Keratinocyte (primary cell): ENCODE results near the gene TJP3. TPM values are rescaled to one million over a fixed set of nuclear protein-coding genes. Genes with fewer than 3 reads are reported as not detected.

Experiments
- DNase-seq: peaks from one replicate; pipeline ENCODE4 v3.0.0-alpha.2; 2011; ENCODE audit warnings: low read depth, missing footprints, low spot score
- FAIRE-seq: peaks from 2 replicates; lab custom pipeline; 2011; peaks lifted over from hg19 to GRCh38; lab: Jason Lieb, UNC
- H2AFZ ChIP-seq: 2 replicates; pipeline ENCODE4 v1.6.0; 2012; ENCODE audit warnings: low read length, control low read depth, inconsistent platforms; ENCODE audit not compliant: control insufficient read depth
- H3K27ac ChIP-seq: 2 replicates; pipeline ENCODE4 v1.5.1; 2011; ENCODE audit warnings: low read length; ENCODE audit not compliant: control insufficient read depth, insufficient read depth
- H3K27me3 ChIP-seq: 3 replicates; pipeline ENCODE4 v1.6.0; 2011; ENCODE audit warnings: low read length; ENCODE audit not compliant: control insufficient read depth, insufficient read depth; ENCODE audit errors: extremely low read depth
- H3K36me3 ChIP-seq, 2 experiments: 2 replicates in 1 of 2; 3 replicates in 1 of 2; pipeline ENCODE4 v1.5.1; 2011; ENCODE audit warnings: low read length in 2 of 2, mild to moderate bottlenecking in 1 of 2; ENCODE audit not compliant: control insufficient read depth in 2 of 2, insufficient read depth in 2 of 2; ENCODE audit errors: extremely low read depth in 1 of 2
- H3K4me1 ChIP-seq: 3 replicates; pipeline ENCODE4 v1.5.1; 2011; ENCODE audit warnings: low read length; ENCODE audit not compliant: control insufficient read depth, insufficient read depth; ENCODE audit errors: extremely low read depth
- H3K4me2 ChIP-seq: 3 replicates; pipeline ENCODE4 v1.6.0; 2011; ENCODE audit warnings: low read depth, low read length; ENCODE audit not compliant: control insufficient read depth, insufficient read depth; ENCODE audit errors: extremely low read depth
- H3K4me3 ChIP-seq, 3 experiments: fragments of 200-600 bp in 1 of 3; sonication (generic) in 1 of 3; 2 replicates in 2 of 3; 3 replicates in 1 of 3; pipeline ENCODE4 v1.5.1; 2011 to 2016; ENCODE audit warnings: low read length in 3 of 3, mild to moderate bottlenecking in 3 of 3, control low read depth in 2 of 3, inconsistent platforms in 1 of 3, low read depth in 1 of 3, mixed read lengths in 1 of 3, mixed run types in 1 of 3, moderate library complexity in 1 of 3; ENCODE audit not compliant: control insufficient read depth in 2 of 3, insufficient read depth in 2 of 3; ENCODE audit errors: extremely low read depth in 1 of 3
- H3K79me2 ChIP-seq: 2 replicates; pipeline ENCODE4 v1.6.0; 2012; ENCODE audit warnings: low read length; ENCODE audit not compliant: control insufficient read depth, insufficient read depth
- H3K9ac ChIP-seq: 3 replicates; pipeline ENCODE4 v1.6.0; 2011; ENCODE audit warnings: low read length; ENCODE audit not compliant: control insufficient read depth, insufficient read depth; ENCODE audit errors: extremely low read depth
- H3K9me1 ChIP-seq: 3 replicates; pipeline ENCODE4 v1.6.0; 2011; ENCODE audit warnings: low read length; ENCODE audit not compliant: control insufficient read depth, insufficient read depth; ENCODE audit errors: extremely low read depth
- H3K9me3 ChIP-seq: 2 replicates; pipeline ENCODE4 v1.5.1; 2012; ENCODE audit warnings: low read depth, low read length; ENCODE audit not compliant: control insufficient read depth
- H4K20me1 ChIP-seq: 3 replicates; pipeline ENCODE4 v1.6.0; 2011; ENCODE audit warnings: low read length; ENCODE audit not compliant: control insufficient read depth, insufficient read depth; ENCODE audit errors: extremely low read depth
- CTCF ChIP-seq, 3 experiments: IDR thresholded peaks in 1 of 3; conservative IDR thresholded peaks in 1 of 3; optimal IDR thresholded peaks in 1 of 3; 2 replicates in 2 of 3; 3 replicates in 1 of 3; pipeline versions ENCODE3 to v1.5.1; 2011; ENCODE audit warnings: low read length in 3 of 3, mild to moderate bottlenecking in 3 of 3, moderate library complexity in 2 of 3, control low read depth in 1 of 3, inconsistent platforms in 1 of 3; ENCODE audit not compliant: insufficient read depth in 2 of 3; ENCODE audit errors: extremely low read depth in 1 of 3
- EZH2 ChIP-seq: IDR thresholded peaks from one replicate; pipeline ENCODE4 v1.6.1; 2012; ENCODE audit warnings: inconsistent platforms, mild to moderate bottlenecking, low read length, moderate library complexity
- dilution Hi-C: fragments of 300-500 bp; cut with MboI; formaldehyde crosslinking; loops from one replicate; pipeline ENCODE4 v1.7.0; 2020; ENCODE audit warnings: low sequenced_read_pairs; ENCODE audit not compliant: extremely low pct_ligation_motif_present
- polyA plus RNA-seq, 5 experiments: library from polyadenylated mRNA; depleted of rRNA in 3 of 5; stranded (reverse) in 3 of 5; stranded (forward) in 1 of 5; unstranded in 1 of 5; fragments of >200 nt; gene quantifications; 1 replicate in 1 of 5; 2 replicates in 3 of 5; 3 replicates in 1 of 5; pipeline versions ENCODE4 v1.2.1 to v1.2.3, GENCODE V29; 2011 to 2012; ENCODE audit warnings: missing spikeins in 2 of 5, low read depth in 1 of 5, low replicate concordance in 1 of 5

Gene TJP3
- polyA plus RNA-seq, 1 donor (not counting 4 experiments of a cell fraction or from before 2014, with no cell fraction given): 0.08 TPM

- FAIRE-seq: no peak
- Histone ChIP-seq H3K4me1 (peaks cover 6% of the 10 kb centered on the region), H2AFZ (no peak overlapping the region)
Observed at GRCh38 chr19:3690551-3691371, 17.4 kb upstream of the TJP3 start.

GRCh38 chr19:3691372-3691716, 16.8 kb upstream of the TJP3 start:
- Histone ChIP-seq H2AFZ (no peak overlapping the region), H3K27me3 (no peaks in the 10 kb centered on the region), H3K36me3 (peaks cover 0 to 4% of the 10 kb centered on the region in 2 experiments), H3K4me1 (peaks cover 6% of the 10 kb centered on the region), H3K79me2 (peaks cover 42% of the 10 kb centered on the region), H3K9me1 (no peaks in the 10 kb centered on the region), H3K9ac (no peak overlapping the region), H3K4me2 (no peak overlapping the region), H3K27ac (no peak overlapping the region), H4K20me1 (peaks cover 13% of the 10 kb centered on the region), H3K9me3 (no peaks in the 10 kb centered on the region), H3K4me3 (no peak overlapping the region)
- dilution Hi-C loops: no loop called here
- FAIRE-seq: no peak
- TF ChIP-seq CTCF (optimal IDR thresholded peaks at IDR 0.05 in 1 of 3, IDR thresholded peaks at IDR 0.05 in 1 of 3, conservative IDR thresholded peaks at IDR 0.05 in 1 of 3; ENCODE audit: extremely low read depth in 1 of 3, insufficient read depth in 2 of 3, low read length in 3 of 3): no peak
- TF ChIP-seq EZH2: no peak
- no peak for DNase-seq

More at GRCh38 chr19:3690551-3691371, 17.4 kb upstream of the TJP3 start:
- no peaks in the 10 kb centered on the region for H3K9me1 ChIP-seq
- DNase-seq: no peak
- H3K36me3 ChIP-seq: peaks cover 0 to 4% of the 10 kb centered on the region in 2 experiments
- peaks cover 39% of the 10 kb centered on the region for H3K79me2 ChIP-seq
- no peak overlapping the region for H3K27ac ChIP-seq
- no peak overlapping the region for H3K9ac ChIP-seq
- no peaks in the 10 kb centered on the region for H3K9me3 ChIP-seq
- H3K27me3 ChIP-seq: no peaks in the 10 kb centered on the region
- no peak overlapping the region for H3K4me3 ChIP-seq
- no peak overlapping the region for H3K4me2 ChIP-seq
- H4K20me1 ChIP-seq: peaks cover 10% of the 10 kb centered on the region
- TF ChIP-seq EZH2 (no peak), CTCF (optimal IDR thresholded peaks at IDR 0.05 in 1 of 3, IDR thresholded peaks at IDR 0.05 in 1 of 3, conservative IDR thresholded peaks at IDR 0.05 in 1 of 3; ENCODE audit: extremely low read depth in 1 of 3, insufficient read depth in 2 of 3, low read length in 3 of 3) (no peak)
- dilution Hi-C loops: no loop called here
